Activated CD4-positive, alpha-beta memory T cell treated with anti-CD3 and anti-CD28 coated beads, Interleukin-2, amount 10 ng/mL, durations not matched to agents 7 days and 5 days (primary cell): ENCODE measurements around the gene ZNF182. TPM values are rescaled to one million over a fixed set of nuclear protein-coding genes. Genes with fewer than 3 reads are reported as not detected.
"Not testable (repeated sequence)": the region's sequence is repeated elsewhere in the genome, so short reads cannot be mapped to it uniquely, and the experiment has no call there.

Experiments used
- CTCF ChIA-PET: fragments of 350-600 bp; sonication (Branson Sonifier 250); formaldehyde crosslinking; loops from one replicate; lab custom pipeline; 2021; ENCODE audit warnings: antibody characterized with exemption, inconsistent platforms; lab: Charles Lee
- POLR2A ChIA-PET: fragments of 350-600 bp; sonication (Branson Sonifier 250); formaldehyde crosslinking; loops from one replicate; lab custom pipeline; 2021; ENCODE audit warnings: antibody characterized with exemption; lab: Charles Lee
- DNase-seq: peaks from one replicate; pipeline ENCODE4 v3.0.0-alpha.2; 2020
- H3K27ac Mint-ChIP-seq: one replicate; pipeline ENCODE4 v1.8.0; 2021; ENCODE audit warnings: mild to moderate bottlenecking, mixed read lengths
- H3K27me3 Mint-ChIP-seq: one replicate; pipeline ENCODE4 v1.8.0; 2021; ENCODE audit warnings: mixed read lengths
- H3K36me3 Mint-ChIP-seq: one replicate; pipeline ENCODE4 v1.8.0; 2021; ENCODE audit warnings: low read depth, mixed read lengths
- H3K4me1 Mint-ChIP-seq: one replicate; pipeline ENCODE4 v1.8.0; 2021; ENCODE audit warnings: mixed read lengths
- H3K4me3 Mint-ChIP-seq: one replicate; pipeline ENCODE4 v1.8.0; 2021; ENCODE audit warnings: mild to moderate bottlenecking, mixed read lengths
- H3K9me3 Mint-ChIP-seq: one replicate; pipeline ENCODE4 v1.8.0; 2021; ENCODE audit warnings: mixed read lengths
- total RNA-seq, 2 experiments: library from RNA; stranded (reverse); gene quantifications; one replicate each; pipeline ENCODE4 v1.2.3, GENCODE V29; 2021

The ZNF182 gene
- total RNA-seq, 2 experiments from 2014 or later, result 8.6 to 9.1 TPM

DNA sequence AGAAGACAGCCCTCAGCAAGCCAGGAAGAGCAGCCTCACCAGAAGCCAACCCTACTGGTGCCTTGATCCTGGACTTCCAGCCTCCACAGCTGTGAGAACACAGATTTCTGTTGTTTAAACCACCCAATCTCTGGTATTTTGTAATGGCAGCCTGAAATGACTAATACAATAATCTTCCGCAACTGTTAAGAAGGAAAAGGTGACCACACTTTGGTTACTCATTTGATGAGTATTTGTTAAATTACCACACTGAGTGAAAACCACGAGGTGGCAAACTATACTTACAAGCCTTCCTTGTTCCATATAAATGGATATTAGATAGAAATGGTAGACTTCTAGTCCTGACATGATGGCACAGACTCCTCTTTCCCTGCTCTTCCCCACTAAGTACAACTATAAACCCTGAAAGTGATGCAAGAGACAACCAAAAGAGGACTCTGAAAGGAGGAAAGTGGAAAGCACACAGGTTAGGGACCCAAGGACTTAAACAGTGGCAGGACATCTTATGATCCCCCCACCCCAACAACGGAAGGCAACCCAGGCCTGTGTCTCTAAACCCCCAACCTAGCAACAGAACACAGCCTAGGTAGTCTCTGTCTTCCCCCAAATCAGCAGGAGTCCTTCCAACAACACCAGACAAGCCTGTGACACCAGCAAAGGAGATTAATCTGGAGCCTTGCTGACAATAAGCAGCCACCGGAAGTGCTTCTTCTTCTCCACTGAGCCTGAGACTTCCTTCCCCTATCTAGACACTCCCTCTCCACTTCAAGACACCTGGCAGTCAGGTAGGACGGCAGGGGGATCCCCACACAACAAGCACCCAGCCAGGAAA lies 12.3 kb downstream of the ZNF182 start:
- ChIA-PET CTCF (no interaction called here), POLR2A (no interaction called here)
- no peak overlapping the region for H3K4me3 Mint-ChIP-seq
- peaks cover 94% of the 10 kb centered on the region for H3K36me3 Mint-ChIP-seq
- peaks cover 18% of the 10 kb centered on the region for H3K4me1 Mint-ChIP-seq
- peaks cover 37% of the 10 kb centered on the region for H3K9me3 Mint-ChIP-seq
- no peaks in the 10 kb centered on the region for H3K27me3 Mint-ChIP-seq
- no peak for DNase-seq
- peak overlapping the region; percentile 52 for H3K27ac Mint-ChIP-seq

- H3K27ac Mint-ChIP-seq, result no peak overlapping the region
- H3K4me3 Mint-ChIP-seq, result no peak overlapping the region
- ChIA-PET CTCF (no interaction called here), POLR2A (no interaction called here)
- peaks cover 82% of the 10 kb centered on the region for H3K36me3 Mint-ChIP-seq
- H3K4me1 Mint-ChIP-seq, result no peaks in the 10 kb centered on the region
- peaks cover 72% of the 10 kb centered on the region for H3K9me3 Mint-ChIP-seq
- no peaks in the 10 kb centered on the region for H3K27me3 Mint-ChIP-seq
- DNase-seq, result no peak
Observed at GRCh38 chrX:47976254-47977151, 27.3 kb downstream of the ZNF182 start.

- DNase-seq, result no peak
- CTCF ChIA-PET, result no interaction called here
Observed at GRCh38 chrX:47973235-47973634, 30.6 kb downstream of the ZNF182 start.

DNA sequence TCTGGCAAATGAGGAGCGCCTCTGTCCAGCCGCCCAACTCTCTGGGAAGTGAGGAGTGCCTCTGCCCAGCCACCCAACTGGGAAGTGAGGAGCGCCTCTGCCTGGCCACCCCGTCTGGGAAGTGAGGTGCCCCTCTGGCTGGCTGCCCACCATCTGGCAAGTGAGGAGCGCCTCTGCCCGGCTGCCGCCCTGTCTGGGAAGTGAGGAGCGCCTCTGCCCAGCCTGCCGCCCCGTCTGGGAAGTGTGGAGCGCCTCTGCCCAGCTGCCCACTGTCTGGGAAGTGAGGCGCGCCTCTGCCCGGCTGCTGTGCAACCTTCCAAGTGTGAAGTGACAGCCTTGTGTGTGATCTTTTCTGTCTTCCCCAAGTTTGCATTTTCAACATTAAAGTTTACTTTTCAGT lies 38.3 kb downstream of the ZNF182 start:
- H3K4me1 Mint-ChIP-seq, CTCF ChIA-PET, DNase-seq, H3K4me3 Mint-ChIP-seq, H3K36me3 Mint-ChIP-seq, H3K27me3 Mint-ChIP-seq, POLR2A ChIA-PET, H3K27ac Mint-ChIP-seq: not testable (repeated sequence)
- peaks cover 20% of the 10 kb centered on the region for H3K9me3 Mint-ChIP-seq

More at GRCh38 chrX:47973235-47973634, 30.6 kb downstream of the ZNF182 start:
- Mint-ChIP-seq H3K9me3 (peaks cover 66% of the 10 kb centered on the region), H3K4me3 (no peak overlapping the region), H3K36me3 (peaks cover 49% of the 10 kb centered on the region), H3K4me1 (no peaks in the 10 kb centered on the region), H3K27me3 (no peaks in the 10 kb centered on the region), H3K27ac (no peak overlapping the region)
- POLR2A ChIA-PET, result no interaction called here

DNA sequence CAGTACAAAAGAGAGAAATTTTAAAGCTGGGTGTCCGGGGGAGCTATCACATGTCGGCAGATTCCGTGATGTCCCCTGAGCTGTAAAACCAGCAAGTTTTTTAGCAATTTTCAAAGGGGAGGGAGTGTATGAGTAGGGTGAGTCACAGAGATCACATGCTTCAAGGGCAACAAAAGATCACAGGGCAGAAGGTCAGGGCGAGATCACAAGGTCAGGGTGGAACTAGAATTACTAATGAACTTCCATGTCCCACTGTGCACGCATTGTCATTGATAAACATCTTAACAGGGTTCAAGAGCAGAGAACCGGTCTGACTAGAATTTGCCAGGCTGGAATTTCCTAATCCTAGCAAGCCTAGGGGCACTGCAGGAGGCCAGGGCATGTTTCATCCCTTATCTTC lies 42.0 kb downstream of the ZNF182 start:
- H3K4me3 Mint-ChIP-seq, DNase-seq, H3K27ac Mint-ChIP-seq, CTCF ChIA-PET, H3K9me3 Mint-ChIP-seq, POLR2A ChIA-PET, H3K4me1 Mint-ChIP-seq, H3K27me3 Mint-ChIP-seq, H3K36me3 Mint-ChIP-seq: not testable (repeated sequence)

DNA sequence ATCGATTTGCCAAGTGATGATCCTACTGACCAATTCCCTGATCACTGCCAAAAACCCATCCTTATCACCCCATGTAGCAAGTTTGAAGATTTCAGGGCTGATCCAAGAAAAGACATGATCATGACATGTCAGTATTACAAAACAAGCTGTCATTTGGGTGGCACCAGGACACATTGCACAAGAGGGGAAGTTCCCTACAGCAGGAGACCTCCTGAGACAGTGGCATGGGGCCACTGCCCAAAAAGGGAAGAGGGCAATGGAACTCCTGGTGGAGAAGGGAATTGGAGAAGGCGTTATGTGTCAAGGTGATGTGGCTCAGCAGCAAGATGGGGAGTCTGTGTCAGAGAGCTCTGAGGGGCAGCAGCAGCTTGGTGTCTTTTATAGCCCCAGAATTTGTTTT lies 43.4 kb downstream of the ZNF182 start:
- no peak for DNase-seq
- Mint-ChIP-seq H3K27ac (no peak overlapping the region), H3K27me3 (no peaks in the 10 kb centered on the region), H3K9me3 (peaks cover 5% of the 10 kb centered on the region), H3K4me1 (no peaks in the 10 kb centered on the region), H3K4me3 (no peak overlapping the region), H3K36me3 (no peaks in the 10 kb centered on the region)
- CTCF ChIA-PET, result no interaction called here
- POLR2A ChIA-PET, result no interaction called here

GRCh38 chrX:47958761-47959342 lies 44.9 kb downstream of the ZNF182 start:
- DNase-seq, result no peak
- no peaks in the 10 kb centered on the region for H3K4me1 Mint-ChIP-seq
- no peaks in the 10 kb centered on the region for H3K9me3 Mint-ChIP-seq
- ChIA-PET CTCF (no interaction called here), POLR2A (no interaction called here)
- H3K36me3 Mint-ChIP-seq, result no peaks in the 10 kb centered on the region
- no peak overlapping the region for H3K4me3 Mint-ChIP-seq
- H3K27ac Mint-ChIP-seq, result no peak overlapping the region
- no peaks in the 10 kb centered on the region for H3K27me3 Mint-ChIP-seq

GRCh38 chrX:47958206-47958605 lies 45.6 kb downstream of the ZNF182 start:
- CTCF ChIA-PET, H3K27ac Mint-ChIP-seq, H3K36me3 Mint-ChIP-seq, H3K4me3 Mint-ChIP-seq, DNase-seq, H3K4me1 Mint-ChIP-seq, H3K27me3 Mint-ChIP-seq, H3K9me3 Mint-ChIP-seq, POLR2A ChIA-PET: not testable (repeated sequence)

DNA sequence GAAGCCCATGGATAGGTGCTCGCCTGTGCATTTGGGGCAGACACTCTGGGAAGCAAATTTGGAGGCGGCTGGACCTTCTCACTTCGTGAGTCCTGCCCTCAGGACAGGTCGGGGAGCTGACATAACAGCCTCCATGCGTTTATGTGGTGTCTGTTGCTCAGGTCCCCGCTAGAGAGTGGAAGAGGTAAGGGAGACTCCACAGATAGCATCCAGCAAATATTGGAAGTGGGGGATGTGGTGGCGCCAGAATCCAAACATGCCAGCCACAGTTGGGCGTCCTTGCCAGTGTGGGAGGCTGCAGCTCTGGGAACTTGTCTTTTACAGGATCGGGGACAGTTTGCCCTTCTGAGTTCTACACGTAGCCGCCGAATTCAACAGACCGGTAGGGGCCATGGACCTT lies 47.8 kb downstream of the ZNF182 start:
- Mint-ChIP-seq H3K27me3 (no peaks in the 10 kb centered on the region), H3K9me3 (no peaks in the 10 kb centered on the region), H3K36me3 (no peaks in the 10 kb centered on the region), H3K4me3 (no peak overlapping the region), H3K4me1 (no peaks in the 10 kb centered on the region), H3K27ac (no peak overlapping the region)
- no peak for DNase-seq
- ChIA-PET POLR2A (no interaction called here), CTCF (no interaction called here)

- POLR2A ChIA-PET, result not testable (repeated sequence)
Observed at GRCh38 chrX:47955295-47955694, 48.5 kb downstream of the ZNF182 start.

DNA sequence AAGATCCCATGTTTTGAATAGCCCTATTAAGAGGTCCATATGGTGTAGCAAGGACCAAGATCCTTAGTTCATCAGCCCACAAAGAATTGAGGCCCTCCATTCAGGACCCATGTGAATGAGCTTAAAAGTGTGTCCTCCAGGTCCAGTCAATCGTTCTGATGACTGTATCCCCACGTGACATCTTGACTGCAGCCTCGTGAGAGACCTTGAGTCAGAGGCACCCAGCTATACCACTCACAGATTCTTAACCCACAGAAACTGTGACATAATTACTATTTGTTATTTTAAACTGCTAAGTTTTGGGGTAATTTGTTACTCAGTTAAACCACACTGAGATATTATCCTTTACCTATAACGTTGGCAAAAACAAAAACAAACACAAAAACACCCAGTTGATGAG lies 62.4 kb downstream of the ZNF182 start:
- DNase-seq, result no peak
- Mint-ChIP-seq H3K9me3 (peaks cover 6% of the 10 kb centered on the region), H3K36me3 (no peaks in the 10 kb centered on the region), H3K4me3 (no peak overlapping the region), H3K27me3 (no peaks in the 10 kb centered on the region), H3K4me1 (peaks cover 3% of the 10 kb centered on the region), H3K27ac (no peak overlapping the region)
- ChIA-PET CTCF (no interaction called here), POLR2A (no interaction called here)

More at GRCh38 chrX:47955295-47955694, 48.5 kb downstream of the ZNF182 start:
- H3K27ac Mint-ChIP-seq, H3K9me3 Mint-ChIP-seq, CTCF ChIA-PET, H3K4me3 Mint-ChIP-seq, H3K27me3 Mint-ChIP-seq, H3K36me3 Mint-ChIP-seq, H3K4me1 Mint-ChIP-seq, DNase-seq: not testable (repeated sequence)

DNA sequence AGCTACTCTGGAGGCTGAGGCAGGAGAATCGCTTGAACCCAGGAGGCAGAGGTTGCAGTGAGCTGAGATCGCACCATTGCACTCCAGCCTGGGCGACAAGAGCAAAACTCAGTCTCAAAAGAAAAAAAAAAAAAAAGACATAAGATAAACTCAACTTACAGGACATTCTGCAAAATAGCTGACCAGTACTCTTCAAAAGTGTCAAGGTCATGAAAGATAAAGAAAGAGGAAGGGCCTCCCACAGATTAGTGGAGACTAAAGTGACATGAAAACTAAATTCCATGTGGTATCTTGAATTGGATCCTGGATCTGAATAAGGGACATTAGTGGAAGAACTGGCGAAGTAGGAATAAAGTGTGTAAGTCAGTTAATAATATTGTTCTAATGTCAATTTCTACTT lies 63.3 kb downstream of the ZNF182 start:
- no peak for DNase-seq
- Mint-ChIP-seq H3K4me1 (peaks cover 6% of the 10 kb centered on the region), H3K27me3 (no peaks in the 10 kb centered on the region), H3K27ac (no peak overlapping the region), H3K4me3 (no peak overlapping the region), H3K36me3 (no peaks in the 10 kb centered on the region), H3K9me3 (peaks cover 6% of the 10 kb centered on the region)
- ChIA-PET CTCF (no interaction called here), POLR2A (no interaction called here)

DNA sequence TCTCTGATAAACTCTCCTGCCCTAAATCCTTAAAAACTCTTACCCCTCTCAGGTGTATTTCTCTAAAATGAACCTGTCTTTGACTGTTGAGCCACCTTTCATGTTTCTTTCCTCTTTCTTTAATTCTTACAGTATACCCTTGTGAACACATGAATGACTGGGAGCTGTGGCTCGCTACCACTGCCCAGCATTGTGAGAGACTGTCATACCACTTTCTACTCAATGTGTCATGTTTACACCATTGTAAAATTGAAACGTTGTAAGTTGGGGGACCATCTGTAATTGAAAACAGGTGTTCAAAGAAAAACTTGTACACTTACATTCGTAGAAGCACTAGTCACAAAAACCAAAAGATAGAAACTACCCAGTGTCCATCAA lies 66.9 kb downstream of the ZNF182 start:
- Mint-ChIP-seq H3K4me3 (no peak overlapping the region), H3K4me1 (peaks cover 6% of the 10 kb centered on the region), H3K9me3 (no peaks in the 10 kb centered on the region), H3K36me3 (no peaks in the 10 kb centered on the region), H3K27ac (no peak overlapping the region), H3K27me3 (no peaks in the 10 kb centered on the region)
- DNase-seq, result no peak
- POLR2A ChIA-PET, result no interaction called here
- CTCF ChIA-PET, result no interaction called here
